NCI-H1092 (cell line): ENCODE data around the gene RNASE12.
"Not testable (repeated sequence)": the region's sequence is repeated elsewhere in the genome, so short reads cannot be mapped to it uniquely, and the experiment has no call there.

ENCODE experiments used
- DNase-seq: peaks from one replicate; lab custom pipeline; 2025; lab: John Stamatoyannopoulos, UW

RNASE12 gene

GRCh38 chr14:20614038-20614840, 23.1 kb upstream of the RNASE12 start:
- DNase-seq, result no peak

DNA sequence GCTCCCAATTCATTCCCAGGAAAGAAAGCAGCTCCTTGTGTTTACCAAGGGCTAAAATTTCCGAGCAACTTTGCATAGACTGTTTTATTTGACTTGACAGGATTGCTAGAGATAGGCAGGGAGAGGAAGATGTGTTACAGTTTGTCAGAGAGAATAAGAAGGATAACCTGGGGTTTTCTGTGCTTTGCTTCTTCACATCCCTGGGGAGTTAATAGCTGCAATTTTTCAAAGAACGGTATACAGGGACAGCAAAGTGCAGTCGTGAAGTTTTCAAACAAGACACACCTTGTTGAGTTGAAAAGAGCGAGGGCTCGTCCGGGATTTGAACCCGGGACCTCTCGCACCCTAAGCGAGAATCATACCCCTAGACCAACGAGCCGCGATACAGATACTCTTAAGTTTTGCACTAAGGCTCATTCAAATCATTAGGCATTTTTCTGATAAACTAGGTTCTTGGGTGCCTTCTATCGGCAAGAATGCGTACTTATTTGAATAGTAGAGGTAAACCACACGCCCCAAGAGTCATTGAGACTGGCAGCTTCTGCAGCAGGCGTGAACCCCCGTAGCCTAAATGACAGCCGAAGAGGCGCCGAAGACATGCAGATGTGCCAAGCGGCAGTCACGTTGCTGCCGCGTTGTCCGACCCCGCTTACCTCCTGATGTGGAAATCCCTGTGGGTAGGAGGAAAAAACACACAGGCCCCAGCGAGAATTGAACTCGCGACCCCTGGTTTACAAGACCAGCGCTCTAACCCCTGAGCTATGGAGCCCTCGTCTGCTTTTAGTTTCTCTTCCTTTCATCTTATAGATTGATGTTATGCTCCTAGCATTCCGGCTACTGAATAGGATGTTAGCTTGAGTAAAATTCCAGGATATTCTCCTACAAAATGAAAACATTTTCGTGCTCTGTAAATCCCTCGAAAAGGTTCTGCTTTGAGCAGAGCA, 22.2 kb upstream of the RNASE12 start:
- DNase-seq, result peak; percentile 81

- no peak for DNase-seq
Observed at GRCh38 chr14:20612403-20612802, 21.2 kb upstream of the RNASE12 start.

GRCh38 chr14:20611277-20611676, 20.1 kb upstream of the RNASE12 start:
- no peak for DNase-seq

- DNase-seq, result peak; percentile 68
Observed at GRCh38 chr14:20610002-20610765, 19.0 kb upstream of the RNASE12 start.

DNA sequence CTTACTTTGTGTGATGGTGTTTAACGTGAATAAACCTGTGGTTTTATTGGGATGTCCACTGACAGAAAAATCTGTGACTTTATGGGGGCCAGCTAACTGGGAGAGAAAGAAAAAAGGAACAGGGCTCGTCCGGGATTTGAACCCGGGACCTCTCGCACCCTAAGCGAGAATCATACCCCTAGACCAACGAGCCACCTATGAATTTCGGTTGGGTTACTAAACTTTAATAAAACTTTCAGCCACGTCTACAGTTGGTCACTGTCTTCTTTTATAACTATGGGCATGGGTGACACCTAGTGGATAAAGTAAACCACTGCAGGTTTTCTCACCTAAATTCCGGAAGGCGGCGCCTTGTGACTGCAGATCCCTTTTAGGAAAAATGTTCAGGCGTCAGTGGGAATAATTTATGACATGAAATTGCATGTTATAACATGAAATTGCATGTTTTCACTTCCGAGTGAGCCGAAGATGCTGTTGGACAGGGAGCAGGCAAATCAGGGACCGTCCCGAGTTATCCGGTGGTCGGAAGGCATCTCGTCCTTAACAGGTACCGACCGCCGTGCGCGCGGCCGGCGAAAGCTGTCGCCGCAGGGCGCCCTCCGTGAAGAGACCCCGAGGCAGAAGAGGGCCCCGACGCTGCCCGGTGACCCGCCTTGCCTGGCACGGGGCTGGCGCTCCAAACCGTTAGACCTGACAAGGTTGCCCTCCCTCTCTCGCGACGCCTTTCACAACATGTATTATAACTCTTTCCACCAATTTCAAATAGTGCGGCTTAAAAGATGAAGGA, 18.2 kb upstream of the RNASE12 start:
- DNase-seq, result peak; percentile 79

DNA sequence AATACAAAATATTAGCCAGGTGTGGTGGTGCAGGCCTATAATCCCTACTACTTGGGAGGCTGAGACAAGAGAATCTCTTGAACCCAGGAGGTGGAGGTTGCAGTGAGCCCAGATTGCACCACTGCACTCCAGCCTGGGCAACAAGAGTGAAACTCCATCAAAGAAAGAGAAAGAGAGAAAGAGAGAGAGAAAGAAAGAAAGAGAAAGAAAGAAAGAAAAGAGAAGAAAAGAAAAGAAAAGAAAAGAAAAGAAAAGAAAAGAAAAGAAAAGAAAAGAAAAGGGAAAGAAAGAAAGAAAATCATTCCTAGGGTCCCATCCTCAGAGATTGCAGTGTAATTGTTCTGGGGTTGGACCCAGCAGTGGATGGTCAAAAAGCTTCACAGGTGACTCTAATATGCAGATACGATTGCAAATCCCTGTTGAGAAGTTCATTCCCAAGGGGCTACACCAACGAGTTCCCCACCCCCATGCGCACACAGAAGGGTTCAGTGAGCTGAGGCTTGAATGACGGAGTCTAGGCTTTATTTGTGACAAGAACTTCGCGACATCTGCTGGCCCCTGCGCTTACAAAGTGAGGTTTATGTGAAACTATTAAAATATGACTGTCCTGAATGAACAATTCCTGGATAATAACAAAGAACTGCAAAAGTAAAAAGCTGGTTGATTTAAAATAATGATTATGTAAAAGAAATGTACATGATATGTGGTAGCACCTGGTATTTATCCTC, 17.4 kb upstream of the RNASE12 start:
- DNase-seq, result no peak

DNA sequence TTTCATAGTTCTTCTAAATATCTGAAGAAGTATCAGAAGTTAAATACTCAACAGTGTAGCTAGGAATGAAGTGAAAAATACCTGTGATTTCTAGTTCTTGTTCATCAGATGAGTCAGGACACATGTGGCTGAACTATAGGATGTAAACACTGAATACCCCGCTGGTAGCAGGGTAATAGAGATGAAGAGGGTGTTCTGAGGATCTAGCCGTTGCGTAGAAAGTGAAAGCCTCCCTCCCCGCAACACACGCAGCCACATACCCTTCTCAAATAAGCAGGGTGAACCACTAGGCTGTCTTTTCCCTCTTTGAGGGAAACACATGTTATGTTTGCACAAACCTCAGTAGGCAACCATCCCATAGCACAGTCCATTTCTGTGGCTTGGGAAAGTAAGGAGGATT, 16.4 kb upstream of the RNASE12 start:
- no peak for DNase-seq

DNA sequence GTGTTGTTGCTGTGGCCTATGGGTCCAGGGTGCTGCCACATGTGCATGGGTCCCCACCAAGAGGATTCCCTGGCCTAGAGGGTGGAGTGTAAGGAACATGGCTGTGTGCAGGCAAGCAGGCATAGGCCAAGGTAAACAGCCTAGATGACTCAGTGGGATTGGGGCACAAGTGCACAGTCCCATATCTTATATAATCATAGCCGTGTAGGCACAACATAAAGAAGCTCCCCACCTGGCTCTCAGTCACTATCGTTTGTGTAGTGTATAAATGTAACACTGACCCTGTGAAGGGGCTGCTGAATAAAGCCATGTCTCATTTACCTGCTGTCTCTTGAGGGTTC, 15.7 kb upstream of the RNASE12 start:
- DNase-seq, result no peak

DNA sequence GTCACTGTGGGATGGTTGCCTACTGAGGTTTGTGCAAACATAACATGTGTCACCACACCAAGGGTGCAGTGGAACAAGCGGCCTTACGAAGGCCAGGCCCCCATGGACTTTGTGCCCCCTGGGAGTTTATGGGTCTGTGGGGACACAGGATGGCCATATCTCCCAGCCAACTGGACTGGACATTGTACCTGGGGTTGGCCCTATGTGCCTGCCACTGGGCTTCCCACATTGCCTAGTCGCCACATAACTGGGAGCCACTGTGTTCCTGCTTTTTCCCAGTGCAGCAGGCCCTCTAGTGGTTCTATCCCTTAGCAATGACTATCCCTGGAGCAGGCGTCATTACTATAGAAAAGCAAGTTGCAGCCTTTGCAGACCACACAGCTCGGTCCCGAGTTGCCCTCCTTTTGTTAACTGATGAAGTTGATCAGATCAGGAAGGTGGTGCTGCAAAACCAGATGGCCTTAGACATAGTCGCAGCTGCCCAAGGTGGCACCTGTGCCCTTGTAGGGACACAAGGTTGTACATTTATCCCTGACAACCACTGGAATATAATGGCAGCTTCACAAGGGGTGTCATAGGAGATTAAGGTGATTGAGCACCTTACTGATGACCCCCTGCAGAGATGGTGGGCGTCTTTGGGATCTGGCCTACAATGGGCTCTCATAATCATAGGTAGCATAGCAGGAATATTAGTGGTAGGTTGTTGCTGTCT, 15.2 kb upstream of the RNASE12 start:
- no peak for DNase-seq

GRCh38 chr14:20603813-20604690, 12.9 kb upstream of the RNASE12 start:
- DNase-seq, result no peak

- no peak for DNase-seq
Observed at GRCh38 chr14:20602583-20602982, 11.4 kb upstream of the RNASE12 start.

DNA sequence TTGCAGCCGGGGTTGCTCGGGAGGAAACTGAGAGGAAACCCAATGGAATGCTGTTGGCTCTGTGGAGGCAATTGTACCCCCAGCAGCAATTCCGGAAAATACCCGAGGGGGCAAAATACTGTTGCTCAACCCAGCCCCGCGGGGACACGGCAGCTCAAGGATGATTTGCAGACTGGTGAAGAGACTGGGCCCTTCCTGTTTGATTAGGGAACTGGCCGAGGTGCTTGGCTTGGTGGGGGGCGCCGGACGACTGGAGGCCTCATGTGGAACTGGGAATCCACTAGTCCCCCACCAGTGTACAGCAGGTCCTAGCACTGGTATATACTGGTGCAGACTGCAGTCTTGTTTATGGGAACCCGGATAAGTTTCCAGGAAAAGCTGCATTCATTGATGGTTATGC, 10.3 kb upstream of the RNASE12 start:
- DNase-seq, result no peak

GRCh38 chr14:20597108-20597507, 5.9 kb upstream of the RNASE12 start:
- DNase-seq, result no peak

GRCh38 chr14:20595726-20596125, 4.5 kb upstream of the RNASE12 start:
- not testable (repeated sequence) for DNase-seq

DNA sequence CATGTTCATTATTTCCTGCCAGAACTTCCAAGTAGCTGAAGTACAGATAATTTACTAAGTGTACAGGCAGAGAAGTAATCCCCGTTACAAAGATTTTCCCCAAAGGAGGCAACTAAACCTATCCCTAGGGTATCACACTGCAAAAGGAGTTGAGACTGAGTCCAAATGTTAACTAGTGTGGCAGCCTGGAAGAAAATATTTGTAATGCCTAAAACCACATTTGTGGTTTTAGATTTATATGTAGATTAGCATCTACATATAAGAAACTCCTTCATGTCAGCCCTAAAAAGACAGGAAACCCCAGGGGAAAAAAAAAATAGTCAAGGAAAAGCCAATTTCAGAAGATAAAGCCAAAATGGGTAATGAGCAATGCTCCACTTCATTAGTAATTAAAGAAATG, 1.4 kb upstream of the RNASE12 start:
- no peak for DNase-seq

GRCh38 chr14:20587489-20588154, 3.6 kb downstream of the RNASE12 start, which contains the start of gene RNASE11:
Gene RNASE11 (minus strand): TSS chr14:20588001.
- DNase-seq, result no peak

DNA sequence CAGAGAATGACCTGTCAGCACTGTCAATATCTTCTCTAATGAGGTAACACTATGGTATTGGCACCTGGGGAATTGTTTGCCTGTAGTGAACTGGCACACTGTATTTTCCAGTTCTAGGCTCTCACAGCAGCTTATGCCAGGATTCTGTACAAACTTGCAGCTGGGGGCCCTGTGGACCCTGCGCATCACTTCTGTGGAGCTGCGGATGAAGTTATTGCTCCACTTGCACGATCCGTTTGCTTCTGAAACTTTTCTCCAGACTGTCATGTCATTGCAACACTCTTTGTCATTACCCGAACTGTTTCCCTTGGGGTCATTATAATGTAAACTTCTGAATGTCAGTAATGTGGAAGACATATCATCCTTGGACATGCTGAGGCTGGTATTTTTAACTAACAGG, 7.3 kb downstream of the RNASE12 start:
- DNase-seq, result no peak

- no peak for DNase-seq
Observed at GRCh38 chr14:20583142-20583541, 8.0 kb downstream of the RNASE12 start.
